ENCODE measurements around the gene GPR84. TPM values are rescaled to one million over a fixed set of nuclear protein-coding genes. Genes with fewer than 3 reads are reported as not detected.

Gene GPR84
- total RNA-seq (2013; cell fraction: nucleolus; rRNA removed), result 0.48 and 1.2 TPM in 2 replicates
- total RNA-seq (2014; rRNA removed) (2.4 and 3.4 TPM in 2 replicates), total RNA-seq (2014; rRNA removed; fragmentation: Illumina TruSeq; extraction: Trizol) (1.9 and 2.0 TPM in 2 replicates), total RNA-seq (2021) (3.7 and 4.0 TPM in 2 replicates), polyA plus RNA-seq (2011; rRNA removed) (0.12 and 0.37 TPM in 2 replicates), polyA plus RNA-seq (2014; fragmentation: Illumina TruSeq; extraction: Trizol) (1.6 and 4.1 TPM in 2 replicates), polyA plus RNA-seq (2014; fragmentation: Nextera tagmentation; extraction: Ambion mirVana) (1 to 10 TPM; 2.1 to 4.7 TPM), polyA plus RNA-seq (2014; rRNA removed) (2.4 and 3.2 TPM in 2 replicates), polyA plus RNA-seq (2016; fragmentation: Nextera tagmentation; extraction: Ambion mirVana) (1 to 10 TPM; 2.7 to 4.0 TPM), polyA minus RNA-seq (2011; rRNA and poly(A)+ RNA removed) (1.2 and 1.4 TPM in 2 replicates), Bru-seq, nascent RNA (percentile 57 among the genes with signal in this experiment), BruChase-seq, experiment 1, labeled RNA remaining after a 6-hour chase (percentile 38 among the genes with signal in this experiment), BruChase-seq, experiment 2, labeled RNA remaining after a 2-hour chase (percentile 46 among the genes with signal in this experiment)
- polyA plus RNA-seq (2011; ENCODE audit: low read depth), result 0.30 TPM
- 0.48 and 0.65 TPM in 2 replicates for polyA plus RNA-seq (2011; cell fraction: cytosol; rRNA removed)
- polyA plus RNA-seq (2011; cell fraction: nucleus; rRNA removed), result 2.1 and 2.3 TPM in 2 replicates
- 0.56 and 0.58 TPM in 2 replicates for polyA plus RNA-seq (2012)
- polyA minus RNA-seq (2011; cell fraction: cytosol; rRNA and poly(A)+ RNA removed), result not detected in 2 replicates
- 1.5 and 1.6 TPM in 2 replicates for polyA minus RNA-seq (2011; cell fraction: nucleus; rRNA and poly(A)+ RNA removed)
- long read RNA-seq, experiment 1, partial matches to known transcripts, result 0 of 2 reads
- long read RNA-seq, experiment 1, other reads (novel, unspliced or antisense), result 2 of 2 reads
- long read RNA-seq, experiment 2, partial matches to known transcripts, result 0 of 1 reads
- long read RNA-seq, experiment 2, other reads (novel, unspliced or antisense), result 0 of 1 reads

GRCh38 chr12:54364413-54364812 is at the start of gene GPR84:
GPR84 (minus strand) TSS chr12:54364486; CDS start chr12:54363851, 635 bp downstream.
- ChIA-PET CTCF (no interaction called here), SMC1A (ENCODE audit: uncharacterized antibody, unreplicated experiment) (no interaction called here), RAD21 (ENCODE audit: unreplicated experiment) (no interaction called here), POLR2A (no interaction called here)
- Histone ChIP-seq H3K36me3 (ENCODE audit: control insufficient read depth in 2 of 2, insufficient read depth in 2 of 2, low read length in 1 of 2) (no peaks in the 10 kb centered on the region), H3K79me2 (ENCODE audit: control insufficient read depth, insufficient read depth, low read length) (no peaks in the 10 kb centered on the region), H3K4me1 (ENCODE audit: control insufficient read depth, insufficient read depth, low read length) (peaks cover 30% of the 10 kb centered on the region), H2AFZ (ENCODE audit: control insufficient read depth, low read depth, low read length) (peak within 1 kb of the TSS; percentile 64), H3K27ac (ENCODE audit: control insufficient read depth, insufficient read depth) (peak within 1 kb of the TSS; percentile 52), H3K9me3 (replicated peaks; ENCODE audit: control insufficient read depth, insufficient read depth, low read length) (no peaks in the 10 kb centered on the region), H3K9ac (ENCODE audit: control insufficient read depth, insufficient read depth, low read length) (peak within 1 kb of the TSS; percentile 19; the same call in 1 of the 2 replicates), H3K4me3 (peak within 1 kb of the TSS; percentile 47; the same call in 1 of the 2 replicates), H3K27me3 (replicated peaks in 1 of 2; ENCODE audit: control insufficient read depth in 2 of 2, insufficient read depth in 2 of 2, low read length in 1 of 2) (no peaks in the 10 kb centered on the region), H4K20me1 (ENCODE audit: control insufficient read depth, insufficient read depth) (no peaks in the 10 kb centered on the region), H3K4me2 (ENCODE audit: control insufficient read depth, insufficient read depth) (peak within 1 kb of the TSS; percentile 74)
- intact Hi-C loops (cut with micrococcal nuclease; ENCODE audit: unreplicated experiment) (no loop called here), in situ Hi-C loops (cut with MboI) (loop anchor here (5.0 to 10.0 kb wide), 3 partner anchors 67 to 340 kb away; partner anchors contain the start of gene HOXC6)
- DNase-seq (ENCODE audit: low read depth, low spot score) (peak; percentile 67), FAIRE-seq (peak; percentile 95), ATAC-seq (peak; percentile 75)
- no TSS peak for BruUV-seq (replicated peaks)
- WGBS (ENCODE audit: insufficient coverage, insufficient replicate concordance, low lambda C conversion rate, missing lambda C conversion rate), result 2% methylated on average over 4 of the region's 4 CpGs
- TF ChIP-seq EED (IDR thresholded peaks at IDR 0.05; ENCODE audit: low read depth) (peak; percentile 80), ZBED1 (IDR thresholded peaks at IDR 0.05; ENCODE audit: borderline replicate concordance) (no peak), TAF1 (IDR thresholded peaks at IDR 0.05; ENCODE audit: borderline replicate concordance, low read depth, low read length) (0 out of 2 replicates have a peak, but pooled peaks have one; percentile 28), SUPT20H (IDR thresholded peaks at IDR 0.05; ENCODE audit: borderline replicate concordance, control insufficient read depth, low read depth, low read length) (no peak), RELB (IDR thresholded peaks at IDR 0.05; ENCODE audit: low read depth) (0 out of 2 replicates have a peak, but pooled peaks have one; percentile 27), SPI1 (IDR thresholded peaks at IDR 0.05; ENCODE audit: borderline replicate concordance, insufficient read depth, low read depth, low read length) (peak; percentile 9; the same call in 1 of the 2 replicates), NR2C1 (IDR thresholded peaks at IDR 0.05) (no peak), EGR1 (IDR thresholded peaks at IDR 0.05; ENCODE audit: borderline replicate concordance in 1 of 2, low read depth in 2 of 2, low read length in 2 of 2) (0 out of 3 replicates have a peak, but pooled peaks of 1 of the 2 experiments have one; percentile 15), ZNF24 (IDR thresholded peaks at IDR 0.05) (no peak), BACH1 (IDR thresholded peaks at IDR 0.05; ENCODE audit: borderline replicate concordance) (no peak), ETV6 (conservative IDR thresholded peaks at IDR 0.05 in 1 of 2, IDR thresholded peaks at IDR 0.05 in 1 of 2; ENCODE audit: borderline replicate concordance in 1 of 2, low read depth in 1 of 2) (peak in 1 of 2 experiments; percentile 68; a peak in 1 of 4 replicates), NFIC (IDR thresholded peaks at IDR 0.05; ENCODE audit: low read depth, low read length) (peak; percentile 46; the same call in 1 of the 2 replicates), CBX5 (IDR thresholded peaks at IDR 0.05; ENCODE audit: low read depth) (0 out of 2 replicates have a peak, but pooled peaks have one; percentile 38), NFYB (IDR thresholded peaks at IDR 0.05; ENCODE audit: insufficient read depth, low read depth, low read length) (0 out of 2 replicates have a peak, but pooled peaks have one; percentile 24), PBX3 (IDR thresholded peaks at IDR 0.05; ENCODE audit: insufficient replicate concordance, low read depth, low read length) (no peak), RUNX3 (IDR thresholded peaks at IDR 0.05; ENCODE audit: low read length) (peak; percentile 73)

Data from GM12878 (cell line).